ENCODE data around the gene MALRD1. TPM values are rescaled to one million over a fixed set of nuclear protein-coding genes. Genes with fewer than 3 reads are reported as not detected.

Gene MALRD1
- not detected for total RNA-seq

DNA sequence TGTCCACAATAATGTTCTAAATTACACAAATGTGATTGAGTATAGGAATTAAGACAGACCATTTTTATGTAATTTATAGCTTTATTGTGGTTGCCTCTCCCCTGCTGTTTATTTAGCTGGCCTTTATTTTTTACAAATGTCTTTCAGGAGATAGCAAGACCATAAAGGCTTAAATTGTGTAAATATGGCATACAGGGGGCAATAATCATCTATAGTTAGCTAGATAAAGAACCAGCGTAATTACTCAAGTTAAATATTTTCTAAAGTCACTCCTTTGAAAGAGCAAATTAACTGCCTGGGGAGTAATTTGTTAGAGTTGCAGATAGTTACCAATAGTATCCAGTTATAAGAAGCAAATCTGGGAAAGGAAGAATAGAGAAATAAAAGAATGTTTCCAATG, at the start of gene MALRD1:
TSS of gene MALRD1 (plus strand) at position 313 of the 400 bp plus-strand sequence. CDS start 138 bp downstream, outside the sequence.
- DNase-seq: no peak
- Mint-ChIP-seq H3K4me3 (no peak within 1 kb of the TSS), H3K9me3 (peaks cover 2% of the 10 kb centered on the region), H3K4me1 (no peaks in the 10 kb centered on the region), H3K27ac (no peak within 1 kb of the TSS), H3K36me3 (no peaks in the 10 kb centered on the region), H3K27me3 (no peaks in the 10 kb centered on the region)
- ATAC-seq (ENCODE audit: low read depth): no peak
- POLR2A ChIA-PET: no interaction called here

GRCh38 chr10:19003341-19003740, 45.3 kb upstream of the MALRD1 start:
- H3K4me3 Mint-ChIP-seq: no peak overlapping the region
- no peak overlapping the region for H3K27ac Mint-ChIP-seq
- H3K27me3 Mint-ChIP-seq: no peaks in the 10 kb centered on the region
- no peaks in the 10 kb centered on the region for H3K4me1 Mint-ChIP-seq
- peaks cover 5% of the 10 kb centered on the region for H3K9me3 Mint-ChIP-seq
- ATAC-seq (ENCODE audit: low read depth) (no peak), DNase-seq (no peak)
- H3K36me3 Mint-ChIP-seq: no peaks in the 10 kb centered on the region
- POLR2A ChIA-PET: no interaction called here

DNA sequence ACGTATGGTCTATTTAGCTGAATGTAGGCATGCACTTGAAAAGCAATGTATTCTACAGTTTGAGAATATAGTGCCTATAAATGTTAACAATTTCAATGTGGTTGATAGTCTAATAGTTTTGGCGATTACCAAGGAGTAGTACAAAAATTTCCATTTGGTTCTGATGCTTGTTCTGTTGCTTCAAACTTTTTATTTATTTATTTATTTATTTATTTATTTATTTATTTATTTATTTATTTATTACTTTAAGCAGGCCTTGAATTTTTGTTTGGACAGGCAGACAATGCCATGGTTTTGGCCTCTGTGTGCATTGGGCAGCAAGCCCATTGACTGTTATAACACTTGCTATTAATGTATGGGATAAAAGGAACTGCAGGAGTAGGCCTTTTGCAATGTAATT, 36.5 kb upstream of the MALRD1 start:
- Mint-ChIP-seq H3K27ac (no peak overlapping the region), H3K9me3 (peaks cover 6% of the 10 kb centered on the region), H3K4me3 (no peak overlapping the region), H3K4me1 (no peaks in the 10 kb centered on the region), H3K27me3 (no peaks in the 10 kb centered on the region), H3K36me3 (no peaks in the 10 kb centered on the region)
- no peak for ATAC-seq (ENCODE audit: low read depth)
- no peak for DNase-seq
- POLR2A ChIA-PET: no interaction called here

DNA sequence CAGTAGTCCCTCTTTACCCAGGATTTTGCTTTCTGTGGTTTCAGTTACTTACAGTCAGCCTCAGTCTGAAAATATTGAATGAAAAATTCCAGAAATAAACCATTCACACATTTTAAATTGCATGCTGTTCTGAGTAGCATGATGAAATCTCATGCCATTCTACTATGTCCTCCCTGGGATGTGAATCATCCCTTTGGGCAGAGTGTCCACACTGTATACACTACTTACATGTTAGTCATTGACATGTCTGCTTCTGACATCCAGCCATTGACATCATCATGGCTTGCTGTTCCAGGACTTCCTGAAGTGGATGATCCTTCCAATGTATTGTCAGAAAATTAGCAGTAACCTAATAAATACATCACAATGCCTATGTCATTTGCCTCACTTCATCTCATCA, 34.6 kb upstream of the MALRD1 start:
- Mint-ChIP-seq H3K27me3 (no peaks in the 10 kb centered on the region), H3K4me1 (no peaks in the 10 kb centered on the region), H3K4me3 (no peak overlapping the region), H3K9me3 (peaks cover 6% of the 10 kb centered on the region), H3K27ac (no peak overlapping the region), H3K36me3 (no peaks in the 10 kb centered on the region)
- ATAC-seq (ENCODE audit: low read depth): no peak
- POLR2A ChIA-PET: no interaction called here
- no peak for DNase-seq

DNA sequence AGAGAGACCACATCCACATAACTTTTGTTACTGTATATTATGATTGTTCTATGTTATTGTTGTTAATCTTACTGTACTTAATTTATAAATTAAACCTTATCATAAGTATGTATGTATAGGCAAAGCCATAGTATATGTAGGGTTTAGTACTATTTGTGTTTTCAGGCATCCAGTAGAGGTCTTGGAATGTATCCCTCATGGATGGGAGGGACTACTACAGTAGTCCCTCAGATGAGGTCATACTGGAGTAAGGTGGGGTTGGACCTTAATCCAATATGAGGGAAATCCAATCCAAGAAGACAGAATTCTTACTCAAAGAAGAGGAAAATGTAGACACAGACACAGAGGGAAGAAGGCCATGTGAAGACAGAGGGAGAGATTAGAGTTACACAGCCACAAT, 34.1 kb upstream of the MALRD1 start:
- H3K36me3 Mint-ChIP-seq: no peaks in the 10 kb centered on the region
- H3K27ac Mint-ChIP-seq: no peak overlapping the region
- DNase-seq: no peak
- no peak overlapping the region for H3K4me3 Mint-ChIP-seq
- no peak for ATAC-seq (ENCODE audit: low read depth)
- H3K4me1 Mint-ChIP-seq: no peaks in the 10 kb centered on the region
- POLR2A ChIA-PET: no interaction called here
- H3K9me3 Mint-ChIP-seq: peaks cover 6% of the 10 kb centered on the region
- H3K27me3 Mint-ChIP-seq: no peaks in the 10 kb centered on the region

- no peak overlapping the region for H3K27ac Mint-ChIP-seq
- H3K4me3 Mint-ChIP-seq: no peak overlapping the region
- POLR2A ChIA-PET: no interaction called here
- ATAC-seq (ENCODE audit: low read depth) (no peak), DNase-seq (no peak)
- peaks cover 4% of the 10 kb centered on the region for H3K9me3 Mint-ChIP-seq
- no peaks in the 10 kb centered on the region for H3K27me3 Mint-ChIP-seq
- H3K36me3 Mint-ChIP-seq: no peaks in the 10 kb centered on the region
- H3K4me1 Mint-ChIP-seq: no peaks in the 10 kb centered on the region
Measured at GRCh38 chr10:19017116-19017890, 31.3 kb upstream of the MALRD1 start.

GRCh38 chr10:19021162-19021561, 27.4 kb upstream of the MALRD1 start:
- DNase-seq (no peak), ATAC-seq (ENCODE audit: low read depth) (no peak)
- no peaks in the 10 kb centered on the region for H3K9me3 Mint-ChIP-seq
- POLR2A ChIA-PET: no interaction called here
- H3K4me3 Mint-ChIP-seq: no peak overlapping the region
- no peaks in the 10 kb centered on the region for H3K36me3 Mint-ChIP-seq
- no peak overlapping the region for H3K27ac Mint-ChIP-seq
- no peaks in the 10 kb centered on the region for H3K4me1 Mint-ChIP-seq
- H3K27me3 Mint-ChIP-seq: no peaks in the 10 kb centered on the region

- Mint-ChIP-seq H3K27me3 (peaks cover 2% of the 10 kb centered on the region), H3K4me1 (no peaks in the 10 kb centered on the region), H3K9me3 (no peaks in the 10 kb centered on the region), H3K36me3 (no peaks in the 10 kb centered on the region), H3K27ac (no peak overlapping the region), H3K4me3 (no peak overlapping the region)
- POLR2A ChIA-PET: no interaction called here
- no peak for ATAC-seq (ENCODE audit: low read depth)
- no peak for DNase-seq
Measured at GRCh38 chr10:19024611-19025010, 24.0 kb upstream of the MALRD1 start.

DNA sequence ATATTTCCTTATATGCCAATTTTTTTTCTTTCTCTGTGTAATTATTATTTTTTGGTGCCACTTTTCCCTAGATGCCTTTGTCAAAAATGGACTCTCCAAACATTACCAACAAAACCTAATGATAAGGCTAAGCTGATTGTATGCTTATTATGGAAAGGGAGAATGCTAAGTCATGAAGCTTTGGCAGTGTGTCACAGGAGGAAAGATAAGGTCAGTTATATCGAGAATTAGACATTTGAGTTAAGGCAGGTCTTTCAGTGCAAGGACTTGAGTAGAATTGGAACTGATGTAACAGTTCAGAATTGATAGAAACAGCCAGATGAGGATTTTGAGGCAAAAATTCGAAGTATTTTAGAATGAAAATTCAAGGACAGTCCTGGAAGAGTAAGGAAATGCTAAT, 16.8 kb upstream of the MALRD1 start:
- H3K27me3 Mint-ChIP-seq: peaks cover 2% of the 10 kb centered on the region
- POLR2A ChIA-PET: no interaction called here
- no peak for DNase-seq

GRCh38 chr10:19033741-19034140, 14.9 kb upstream of the MALRD1 start:
- ATAC-seq (ENCODE audit: low read depth): no peak
- Mint-ChIP-seq H3K27ac (no peak overlapping the region), H3K4me3 (no peak overlapping the region), H3K4me1 (no peaks in the 10 kb centered on the region), H3K36me3 (no peaks in the 10 kb centered on the region), H3K27me3 (no peaks in the 10 kb centered on the region), H3K9me3 (peaks cover 5% of the 10 kb centered on the region)
- POLR2A ChIA-PET: no interaction called here
- no peak for DNase-seq

More for the DNA sequence above, 16.8 kb upstream of the MALRD1 start:
- Mint-ChIP-seq H3K4me1 (no peaks in the 10 kb centered on the region), H3K9me3 (peaks cover 5% of the 10 kb centered on the region), H3K36me3 (no peaks in the 10 kb centered on the region), H3K27ac (no peak overlapping the region), H3K4me3 (no peak overlapping the region)
- ATAC-seq (ENCODE audit: low read depth): no peak

GRCh38 chr10:19041171-19041570, 7.4 kb upstream of the MALRD1 start:
- Mint-ChIP-seq H3K4me3 (no peak overlapping the region), H3K27ac (no peak overlapping the region), H3K36me3 (no peaks in the 10 kb centered on the region), H3K4me1 (no peaks in the 10 kb centered on the region), H3K9me3 (peaks cover 1% of the 10 kb centered on the region), H3K27me3 (no peaks in the 10 kb centered on the region)
- DNase-seq: no peak
- ATAC-seq (ENCODE audit: low read depth): no peak
- POLR2A ChIA-PET: no interaction called here

DNA sequence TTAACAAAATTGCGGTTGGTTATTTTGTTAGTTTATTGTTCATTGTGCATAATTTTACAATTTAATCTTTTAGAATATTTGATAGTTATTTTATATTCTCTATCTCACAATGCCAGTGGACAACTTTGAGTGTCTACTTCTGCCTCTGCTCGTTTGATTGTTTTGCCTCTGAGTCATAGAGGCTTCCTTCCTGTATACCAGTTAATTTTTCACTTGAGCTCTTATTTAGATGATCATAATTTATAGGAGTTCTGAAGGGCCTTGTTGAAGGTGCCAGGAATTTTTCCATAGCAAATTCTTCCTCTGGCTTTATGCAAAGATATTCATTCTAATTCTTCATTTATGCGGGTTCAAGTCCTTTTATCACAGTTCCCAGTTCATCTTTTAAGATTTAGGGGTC, 5.2 kb upstream of the MALRD1 start:
- H3K9me3 Mint-ChIP-seq: no peaks in the 10 kb centered on the region
- H3K4me1 Mint-ChIP-seq: no peaks in the 10 kb centered on the region
- no peak overlapping the region for H3K27ac Mint-ChIP-seq
- H3K27me3 Mint-ChIP-seq: no peaks in the 10 kb centered on the region
- ATAC-seq (ENCODE audit: low read depth) (no peak), DNase-seq (no peak)
- POLR2A ChIA-PET: no interaction called here
- H3K36me3 Mint-ChIP-seq: no peaks in the 10 kb centered on the region
- H3K4me3 Mint-ChIP-seq: no peak overlapping the region

DNA sequence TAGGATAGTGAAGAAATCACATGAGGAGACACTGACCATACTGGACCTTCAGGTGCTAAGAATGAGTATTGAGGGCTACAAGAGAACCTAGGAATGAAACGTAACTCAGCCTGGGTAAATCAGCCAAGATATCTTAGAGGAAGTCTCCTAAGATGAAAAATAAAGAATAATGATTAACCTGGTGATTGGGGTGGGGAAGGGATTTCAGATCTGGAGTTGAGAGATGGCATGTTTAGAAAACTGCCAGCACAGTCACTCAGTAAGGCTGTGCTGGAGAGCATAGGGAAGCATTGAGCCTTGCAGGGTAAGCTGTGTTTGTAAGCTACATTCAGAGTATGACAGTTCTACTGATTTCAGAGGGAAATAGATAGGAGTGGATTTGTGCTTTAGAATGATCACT, 1.9 kb upstream of the MALRD1 start:
- peaks cover 2% of the 10 kb centered on the region for H3K9me3 Mint-ChIP-seq
- H3K27me3 Mint-ChIP-seq: no peaks in the 10 kb centered on the region
- H3K4me3 Mint-ChIP-seq: no peak overlapping the region
- H3K36me3 Mint-ChIP-seq: no peaks in the 10 kb centered on the region
- DNase-seq (no peak), ATAC-seq (ENCODE audit: low read depth) (no peak)
- POLR2A ChIA-PET: no interaction called here
- no peaks in the 10 kb centered on the region for H3K4me1 Mint-ChIP-seq
- no peak overlapping the region for H3K27ac Mint-ChIP-seq

GRCh38 chr10:19048891-19049290, 290 bp downstream of the MALRD1 start:
- H3K27me3 Mint-ChIP-seq: no peaks in the 10 kb centered on the region
- no peaks in the 10 kb centered on the region for H3K4me1 Mint-ChIP-seq
- peaks cover 2% of the 10 kb centered on the region for H3K9me3 Mint-ChIP-seq
- DNase-seq: no peak
- H3K27ac Mint-ChIP-seq: no peak overlapping the region
- POLR2A ChIA-PET: no interaction called here
- no peaks in the 10 kb centered on the region for H3K36me3 Mint-ChIP-seq
- H3K4me3 Mint-ChIP-seq: no peak overlapping the region
- ATAC-seq (ENCODE audit: low read depth): no peak

DNA sequence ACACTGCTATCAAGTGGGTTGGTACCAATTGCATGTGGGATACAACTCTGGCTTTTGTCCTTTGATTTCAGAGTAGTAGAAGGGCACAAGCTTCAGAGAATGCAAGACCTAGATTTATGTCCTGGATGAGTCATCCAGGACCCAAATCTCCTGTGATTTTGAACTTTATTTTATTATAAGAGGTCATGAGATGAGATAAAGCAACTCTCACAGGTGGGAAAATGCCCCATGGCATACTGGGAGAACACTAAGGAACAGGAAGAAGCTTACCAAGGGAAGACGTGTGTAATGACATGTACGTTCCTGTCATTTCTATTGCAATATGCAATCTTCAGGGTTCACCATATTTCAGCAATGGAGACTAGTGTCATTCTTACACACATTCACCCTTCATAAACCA, 966 bp downstream of the MALRD1 start:
- Mint-ChIP-seq H3K27ac (no peak overlapping the region), H3K9me3 (peaks cover 2% of the 10 kb centered on the region), H3K4me3 (no peak overlapping the region), H3K36me3 (no peaks in the 10 kb centered on the region), H3K27me3 (no peaks in the 10 kb centered on the region), H3K4me1 (no peaks in the 10 kb centered on the region)
- POLR2A ChIA-PET: no interaction called here
- ATAC-seq (ENCODE audit: low read depth): no peak
- no peak for DNase-seq
